SH-SY5Y (cell line): ENCODE data around the gene ECHDC1.

Experiments
- GATA2 ChIP-seq: IDR thresholded peaks from 2 replicates; pipeline ENCODE4 v1.6.1; 2011; ENCODE audit warnings: mild to moderate bottlenecking, low read depth, low read length
- GATA3 ChIP-seq: IDR thresholded peaks from 2 replicates; pipeline ENCODE4 v1.6.1; 2011; ENCODE audit warnings: low read depth, mild to moderate bottlenecking, low read length, moderate library complexity

GRCh38 chr6:127301199-127301700, 42.2 kb downstream of the ECHDC1 start:
- TF ChIP-seq GATA3 (no peak), GATA2 (no peak)
